HFFc6 (cell line): ENCODE data around the gene MGAT4B. TPM values are rescaled to one million over a fixed set of nuclear protein-coding genes. Genes with fewer than 3 reads are reported as not detected.

Experiments
- DNase-seq: peaks from one replicate; pipeline ENCODE4 v3.0.0-alpha.2; 2018
- H3K27ac Mint-ChIP-seq: 2 replicates; pipeline ENCODE4 v1.8.0; 2020; ENCODE audit warnings: mild to moderate bottlenecking, mixed read lengths
- H3K27me3 Mint-ChIP-seq: 2 replicates; pipeline ENCODE4 v1.8.0; 2021; ENCODE audit warnings: mild to moderate bottlenecking, moderate library complexity, mixed read lengths; ENCODE audit not compliant: insufficient read depth
- H3K36me3 Mint-ChIP-seq: 2 replicates; pipeline ENCODE4 v1.8.0; 2021; ENCODE audit warnings: low read depth, mixed read lengths
- H3K4me1 Mint-ChIP-seq: 2 replicates; pipeline ENCODE4 v1.8.0; 2020; ENCODE audit warnings: low read depth, mixed read lengths
- H3K4me3 Mint-ChIP-seq: 2 replicates; pipeline ENCODE4 v1.8.0; 2020; ENCODE audit warnings: mild to moderate bottlenecking, moderate library complexity, mixed read lengths
- H3K9me3 Mint-ChIP-seq: 2 replicates; pipeline ENCODE4 v1.8.0; 2020; ENCODE audit warnings: mild to moderate bottlenecking, mixed read lengths
- CTCF ChIP-seq: fragments of 200-600 bp; sonication (generic); IDR thresholded peaks from 2 replicates; pipeline ENCODE4 v1.5.0; 2021; ENCODE audit warnings: antibody characterized with exemption, mild to moderate bottlenecking
- total RNA-seq, 6 experiments: library from RNA; stranded (reverse); fragmentation: NEBNext Ultra II Directional; extraction: Animal tissue kit (Norgen Biotek cat#: 25700); gene quantifications; 2 replicates in 1 of 6; 3 replicates in 5 of 6; pipeline ENCODE4 v1.2.3, GENCODE V29; 2021

The MGAT4B gene
- total RNA-seq, 6 experiments from 2014 or later = 129 to 166 (median 148) TPM

GRCh38 chr5:179783128-179783527, 23.5 kb downstream of the MGAT4B start:
- H3K9me3 Mint-ChIP-seq = no peaks in the 10 kb centered on the region
- peaks cover 25% of the 10 kb centered on the region for H3K27me3 Mint-ChIP-seq
- no peak overlapping the region for H3K27ac Mint-ChIP-seq
- no peaks in the 10 kb centered on the region for H3K4me1 Mint-ChIP-seq
- H3K4me3 Mint-ChIP-seq = no peak overlapping the region
- DNase-seq = no peak
- 0 out of 2 replicates have a peak, but pooled peaks cover 3% of the 10 kb centered on the region for H3K36me3 Mint-ChIP-seq
- no peak for TF ChIP-seq CTCF

- TF ChIP-seq CTCF = no peak
- H3K9me3 Mint-ChIP-seq = no peaks in the 10 kb centered on the region
- H3K4me3 Mint-ChIP-seq = no peak overlapping the region
- H3K4me1 Mint-ChIP-seq = no peaks in the 10 kb centered on the region
- no peak overlapping the region for H3K27ac Mint-ChIP-seq
- H3K36me3 Mint-ChIP-seq = 0 out of 2 replicates have a peak, but pooled peaks cover 9% of the 10 kb centered on the region
- peaks cover 25% of the 10 kb centered on the region for H3K27me3 Mint-ChIP-seq
- DNase-seq = no peak
These were observed 24.8 kb downstream of the MGAT4B start for GRCh38 chr5:179781846-179782245.

- TF ChIP-seq CTCF = no peak
- Mint-ChIP-seq H3K27me3 (peaks cover 25% of the 10 kb centered on the region), H3K9me3 (no peaks in the 10 kb centered on the region), H3K36me3 (peaks cover 14% of the 10 kb centered on the region; the same call in 1 of the 2 replicates), H3K4me1 (no peaks in the 10 kb centered on the region), H3K27ac (no peak overlapping the region), H3K4me3 (no peak overlapping the region)
- DNase-seq = no peak
These were observed 26.3 kb downstream of the MGAT4B start for GRCh38 chr5:179780362-179780761.

- TF ChIP-seq CTCF = no peak
- no peak for DNase-seq
- Mint-ChIP-seq H3K27me3 (peaks cover 24% of the 10 kb centered on the region), H3K4me1 (no peaks in the 10 kb centered on the region), H3K9me3 (no peaks in the 10 kb centered on the region), H3K27ac (no peak overlapping the region), H3K36me3 (peaks cover 14% of the 10 kb centered on the region; the same call in 1 of the 2 replicates), H3K4me3 (no peak overlapping the region)
These were observed 26.8 kb downstream of the MGAT4B start for GRCh38 chr5:179779826-179780225.

GRCh38 chr5:179778591-179778990, 28.1 kb downstream of the MGAT4B start:
- Mint-ChIP-seq H3K4me1 (no peaks in the 10 kb centered on the region), H3K9me3 (no peaks in the 10 kb centered on the region), H3K36me3 (peaks cover 14% of the 10 kb centered on the region; the same call in 1 of the 2 replicates), H3K4me3 (no peak overlapping the region), H3K27me3 (peaks cover 21% of the 10 kb centered on the region), H3K27ac (no peak overlapping the region)
- no peak for TF ChIP-seq CTCF
- DNase-seq = no peak

GRCh38 chr5:179777909-179778308, 28.8 kb downstream of the MGAT4B start:
- no peaks in the 10 kb centered on the region for H3K9me3 Mint-ChIP-seq
- H3K27ac Mint-ChIP-seq = no peak overlapping the region
- H3K4me3 Mint-ChIP-seq = no peak overlapping the region
- peaks cover 14% of the 10 kb centered on the region for H3K27me3 Mint-ChIP-seq
- no peak for TF ChIP-seq CTCF
- peaks cover 14% of the 10 kb centered on the region; the same call in 1 of the 2 replicates for H3K36me3 Mint-ChIP-seq
- DNase-seq = no peak
- no peaks in the 10 kb centered on the region for H3K4me1 Mint-ChIP-seq
